CD4-positive, alpha-beta T cell treated with Interleukin-17A for 4 hours (primary cell): ENCODE results near the gene RGP1.

Experiments used
- DNase-seq: peaks from one replicate; pipeline ENCODE4 v3.0.0-alpha.2; 2020; ENCODE audit warnings: mixed read lengths

Gene RGP1, protein sequence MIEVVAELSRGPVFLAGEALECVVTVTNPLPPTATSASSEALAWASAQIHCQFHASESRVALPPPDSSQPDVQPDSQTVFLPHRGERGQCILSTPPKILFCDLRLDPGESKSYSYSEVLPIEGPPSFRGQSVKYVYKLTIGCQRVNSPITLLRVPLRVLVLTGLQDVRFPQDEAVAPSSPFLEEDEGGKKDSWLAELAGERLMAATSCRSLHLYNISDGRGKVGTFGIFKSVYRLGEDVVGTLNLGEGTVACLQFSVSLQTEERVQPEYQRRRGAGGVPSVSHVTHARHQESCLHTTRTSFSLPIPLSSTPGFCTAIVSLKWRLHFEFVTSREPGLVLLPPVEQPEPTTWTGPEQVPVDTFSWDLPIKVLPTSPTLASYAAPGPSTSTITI

DNA sequence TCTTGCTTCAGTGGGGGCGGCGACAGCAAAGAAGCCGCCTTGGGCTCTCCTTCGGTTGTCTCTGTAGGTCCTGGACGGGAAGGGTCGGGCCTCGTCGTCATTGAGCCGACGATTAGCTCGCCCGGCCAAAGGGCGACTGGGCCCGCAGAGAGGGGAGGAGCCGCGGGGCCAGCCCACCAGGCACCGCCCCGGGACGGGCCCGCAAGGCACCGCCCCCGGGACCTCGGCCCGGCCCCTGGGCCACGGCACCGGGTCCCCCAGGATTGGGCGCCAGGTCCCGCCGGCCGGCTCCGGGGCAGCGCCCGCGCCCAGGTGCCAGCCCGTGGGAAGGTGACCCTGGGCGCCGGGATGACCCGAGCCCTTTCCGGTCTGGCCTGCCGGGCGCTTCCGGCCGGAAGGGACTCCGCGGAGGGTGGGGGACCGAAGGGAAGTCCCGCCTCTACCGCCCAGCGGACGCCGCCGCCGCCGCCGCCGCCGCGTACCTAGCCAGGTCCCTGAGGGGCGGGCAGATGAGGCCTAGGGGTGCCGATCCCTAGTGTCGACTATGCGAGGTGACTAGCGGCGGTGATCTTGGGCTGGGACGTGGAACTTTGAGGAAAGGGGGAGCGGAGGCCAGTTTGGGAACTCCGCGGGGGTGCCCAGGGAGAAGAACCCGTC is at the start of gene RGP1, which contains the start of gene GBA2:
Gene RGP1 (plus strand): TSS at position 430 of the 657 bp plus-strand sequence. CDS start 469 bp downstream, outside the sequence.
Gene GBA2 (minus strand): TSS at position 371 of the 657 bp plus-strand sequence. CDS start 524 bp downstream, outside the sequence.
- peak; percentile 74 for DNase-seq

DNA sequence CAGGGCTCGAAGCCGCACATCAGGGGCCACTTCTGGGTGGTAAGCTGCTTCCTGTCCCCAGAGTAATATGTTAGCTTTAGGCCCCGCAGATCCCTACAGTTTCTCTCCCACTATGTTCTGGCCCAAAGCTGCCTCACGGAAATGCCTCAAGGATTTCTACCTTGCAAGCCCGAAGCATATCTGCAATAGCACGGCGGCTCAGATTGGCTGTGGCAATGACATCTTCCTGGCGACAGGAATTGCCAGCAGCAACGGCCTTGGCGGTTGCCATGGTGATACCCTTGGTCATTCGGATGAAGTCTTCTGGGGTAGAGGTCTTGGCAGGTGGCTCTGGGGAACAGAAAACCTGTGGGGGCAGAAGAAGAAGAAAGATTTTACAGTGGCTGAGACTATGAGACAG is 49.1 kb upstream of the RGP1 start:
- DNase-seq, result no peak

DNA sequence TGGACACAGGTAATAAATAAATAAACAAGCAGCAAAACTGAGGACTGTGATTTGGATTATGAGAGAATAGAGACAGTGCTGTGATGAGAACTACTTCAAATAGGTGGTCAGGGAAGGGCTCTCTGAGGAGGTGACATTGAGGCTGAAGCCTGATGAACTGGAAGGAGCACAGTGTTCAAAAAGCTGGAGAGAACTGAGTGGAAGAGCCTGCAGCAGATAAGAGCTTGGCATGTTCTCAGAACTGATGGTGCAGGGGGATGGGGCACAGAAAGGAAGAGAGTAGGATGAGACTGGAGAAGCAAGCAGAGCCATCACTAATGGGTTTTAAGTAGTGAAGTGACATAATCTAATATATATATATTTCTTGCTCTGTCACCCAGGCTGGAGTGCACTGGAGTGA is 48.1 kb upstream of the RGP1 start:
- DNase-seq, result no peak

DNA sequence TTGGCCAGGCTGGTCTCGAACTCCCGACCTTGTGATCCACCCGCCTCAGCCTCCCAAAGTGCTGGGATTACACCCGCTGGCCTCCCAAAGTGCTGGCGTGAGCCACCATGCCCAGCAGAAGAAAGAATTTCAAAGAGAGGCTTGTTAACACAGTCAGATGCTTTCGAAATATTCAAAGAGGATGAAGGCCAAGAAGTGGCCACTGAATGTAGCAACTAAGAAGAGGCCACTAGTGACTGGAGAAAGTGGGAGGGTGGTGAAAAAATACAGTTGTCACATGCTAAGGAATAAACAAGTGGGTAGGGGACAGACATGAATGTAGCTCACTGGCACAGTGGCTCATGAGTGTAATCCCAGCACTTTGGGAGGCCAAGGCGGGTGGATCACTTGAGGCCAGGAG is 46.4 kb upstream of the RGP1 start:
- DNase-seq, result no peak

DNA sequence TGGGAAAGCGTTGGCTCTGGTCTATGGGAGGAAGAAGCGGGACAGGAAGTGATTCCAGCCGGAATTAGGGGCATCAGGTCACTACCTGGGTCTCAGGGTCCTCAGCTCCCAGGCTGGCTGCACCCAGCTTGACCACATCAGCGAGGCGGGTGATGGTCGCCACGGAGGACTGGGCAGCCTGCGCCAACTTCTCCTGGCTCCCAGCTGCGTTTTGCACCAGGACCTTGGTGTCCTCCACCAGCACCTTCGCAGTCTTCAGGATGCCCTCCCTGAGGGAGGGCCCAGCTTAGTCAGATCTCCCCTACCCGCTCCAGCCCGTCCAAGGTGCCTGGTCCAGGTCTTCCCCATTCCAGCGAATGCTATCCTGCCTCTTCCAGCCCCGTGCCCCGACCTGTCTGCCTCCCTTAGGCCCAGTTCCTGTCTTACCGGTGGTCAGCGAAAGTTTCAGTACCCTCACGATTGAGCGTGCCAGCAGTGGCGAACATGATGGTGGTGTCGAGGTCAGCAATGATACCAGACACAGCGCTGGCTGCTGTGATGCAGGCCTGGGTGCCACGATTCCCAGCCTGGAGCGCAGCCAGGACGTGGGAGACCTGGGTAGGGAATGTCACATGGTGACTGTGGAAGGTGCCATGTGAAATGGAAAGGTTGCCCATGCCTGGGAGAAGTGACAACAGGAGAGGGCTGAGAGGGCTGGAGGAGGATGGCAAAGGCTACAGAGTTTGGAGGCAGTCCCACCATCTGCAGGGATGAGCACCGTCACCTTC is 45.0 kb upstream of the RGP1 start:
- DNase-seq, result no peak

DNA sequence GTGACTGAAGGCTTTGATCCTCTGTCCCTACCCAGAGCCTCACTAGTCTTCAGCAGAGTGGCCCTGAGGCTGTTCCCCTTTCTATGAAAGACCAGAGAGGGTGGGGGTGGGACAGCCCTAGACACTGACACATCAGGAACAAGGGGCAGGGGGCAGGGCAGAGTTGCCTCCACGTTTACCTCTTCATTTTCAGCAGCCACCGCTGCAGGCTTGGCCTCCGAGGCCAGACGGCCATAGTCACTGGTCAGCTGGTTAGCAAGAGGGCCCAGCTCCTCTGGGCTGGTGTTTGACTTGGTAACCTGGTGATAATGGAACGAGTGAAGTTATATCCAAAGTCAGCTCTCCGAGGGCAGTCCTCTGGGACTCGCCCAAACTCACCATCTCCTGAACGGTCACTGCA is 43.7 kb upstream of the RGP1 start:
- no peak for DNase-seq

DNA sequence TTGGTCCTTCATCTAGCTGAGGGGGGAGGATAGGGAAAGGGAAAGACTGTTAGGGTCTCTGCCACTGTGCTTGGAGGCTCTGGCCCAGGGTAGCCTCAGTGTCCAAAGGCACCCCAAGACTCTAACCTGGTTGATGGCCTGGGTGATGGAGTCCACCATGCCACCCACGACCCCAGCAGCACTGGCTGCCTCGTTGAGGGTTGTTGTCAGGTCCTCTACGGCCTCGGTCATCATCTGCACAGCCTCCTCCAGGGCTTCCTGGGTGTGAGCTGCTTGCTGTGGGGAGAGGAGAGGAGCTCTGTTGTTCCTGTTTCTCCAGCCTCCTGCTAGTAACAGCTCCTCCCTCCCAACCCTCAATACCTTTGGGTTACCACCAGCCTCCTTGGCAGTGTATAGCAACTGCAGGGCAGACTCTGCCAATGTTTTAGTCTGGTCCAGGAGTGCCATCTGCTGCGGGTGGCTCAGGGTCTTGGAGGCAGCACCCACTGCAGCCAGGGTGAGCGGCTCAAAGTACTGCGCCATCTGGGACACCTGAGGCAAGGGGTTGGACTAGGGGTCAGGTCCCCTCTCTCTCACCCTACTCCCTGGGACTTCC is 43.2 kb upstream of the RGP1 start:
- DNase-seq, result no peak

DNA sequence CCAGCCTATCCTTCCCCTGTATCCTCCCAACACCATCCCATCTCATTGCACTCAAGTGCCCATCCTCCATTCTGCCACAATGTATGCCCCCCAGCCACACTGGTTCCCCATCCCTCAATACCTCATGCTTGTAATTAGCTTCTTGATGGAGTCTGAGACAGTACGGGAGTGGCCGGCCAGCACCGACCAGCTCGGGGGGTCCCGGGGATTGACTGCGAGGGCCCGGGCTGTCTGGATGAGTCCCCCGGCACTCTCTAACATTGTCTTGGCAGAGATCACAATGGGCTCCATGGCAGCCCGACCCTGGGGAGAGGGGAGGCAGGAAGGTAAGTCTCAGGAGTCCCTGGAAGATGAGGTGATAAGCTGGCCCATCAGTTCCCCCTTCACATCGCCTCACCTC is 42.1 kb upstream of the RGP1 start:
- DNase-seq, result no peak

DNA sequence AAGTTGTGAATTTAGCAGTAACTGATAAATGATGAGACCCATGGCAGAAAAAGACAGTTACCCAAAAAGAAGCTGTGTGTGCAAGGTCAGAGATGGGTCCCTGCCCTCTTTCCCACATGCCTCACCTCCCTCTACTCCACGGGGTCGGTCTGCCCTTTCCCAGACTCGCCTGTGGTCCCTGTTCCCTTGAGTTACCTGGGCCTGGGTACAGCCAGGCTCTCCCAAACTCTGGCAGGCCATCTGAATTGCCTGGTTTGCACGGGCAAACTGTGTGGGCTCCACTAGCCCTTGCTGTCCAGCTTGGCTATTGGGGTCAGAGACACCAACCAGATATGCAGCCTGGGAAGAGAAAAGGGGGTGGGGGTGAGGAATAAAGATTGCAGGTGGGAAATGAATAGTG is 40.9 kb upstream of the RGP1 start:
- no peak for DNase-seq

DNA sequence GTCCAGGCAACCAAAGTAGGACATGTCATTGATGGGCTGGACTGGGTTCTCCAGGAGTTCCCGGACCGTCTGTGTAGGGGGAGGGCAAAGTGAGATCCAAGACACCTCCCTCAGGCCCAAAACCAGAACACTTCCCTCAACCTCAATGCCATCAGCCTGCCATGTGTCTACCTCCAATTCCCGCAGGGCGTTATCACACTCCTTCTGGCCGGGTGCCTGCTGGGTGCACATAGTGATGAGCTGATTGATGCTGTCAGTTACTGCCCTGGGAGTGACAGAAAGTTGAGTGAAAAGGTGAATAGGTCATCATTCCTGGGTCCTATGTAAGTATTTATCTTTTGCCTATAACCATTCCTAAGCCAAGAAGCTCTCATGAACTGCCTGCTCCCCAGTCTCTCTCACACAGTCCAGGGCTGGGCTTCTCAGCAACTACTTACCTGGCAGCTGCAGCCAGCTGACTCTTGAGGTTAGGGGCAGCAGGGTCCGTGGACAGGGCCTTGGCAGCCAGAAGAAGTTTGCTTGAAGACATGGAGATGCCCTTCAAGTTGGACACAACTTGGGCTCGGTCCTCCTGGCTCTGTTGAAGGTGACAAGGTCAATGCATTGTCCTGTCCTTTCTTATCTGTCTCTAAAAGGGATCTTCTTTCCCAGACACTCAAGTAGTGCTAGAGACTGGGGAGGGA is 38.1 kb upstream of the RGP1 start:
- no peak for DNase-seq

DNA sequence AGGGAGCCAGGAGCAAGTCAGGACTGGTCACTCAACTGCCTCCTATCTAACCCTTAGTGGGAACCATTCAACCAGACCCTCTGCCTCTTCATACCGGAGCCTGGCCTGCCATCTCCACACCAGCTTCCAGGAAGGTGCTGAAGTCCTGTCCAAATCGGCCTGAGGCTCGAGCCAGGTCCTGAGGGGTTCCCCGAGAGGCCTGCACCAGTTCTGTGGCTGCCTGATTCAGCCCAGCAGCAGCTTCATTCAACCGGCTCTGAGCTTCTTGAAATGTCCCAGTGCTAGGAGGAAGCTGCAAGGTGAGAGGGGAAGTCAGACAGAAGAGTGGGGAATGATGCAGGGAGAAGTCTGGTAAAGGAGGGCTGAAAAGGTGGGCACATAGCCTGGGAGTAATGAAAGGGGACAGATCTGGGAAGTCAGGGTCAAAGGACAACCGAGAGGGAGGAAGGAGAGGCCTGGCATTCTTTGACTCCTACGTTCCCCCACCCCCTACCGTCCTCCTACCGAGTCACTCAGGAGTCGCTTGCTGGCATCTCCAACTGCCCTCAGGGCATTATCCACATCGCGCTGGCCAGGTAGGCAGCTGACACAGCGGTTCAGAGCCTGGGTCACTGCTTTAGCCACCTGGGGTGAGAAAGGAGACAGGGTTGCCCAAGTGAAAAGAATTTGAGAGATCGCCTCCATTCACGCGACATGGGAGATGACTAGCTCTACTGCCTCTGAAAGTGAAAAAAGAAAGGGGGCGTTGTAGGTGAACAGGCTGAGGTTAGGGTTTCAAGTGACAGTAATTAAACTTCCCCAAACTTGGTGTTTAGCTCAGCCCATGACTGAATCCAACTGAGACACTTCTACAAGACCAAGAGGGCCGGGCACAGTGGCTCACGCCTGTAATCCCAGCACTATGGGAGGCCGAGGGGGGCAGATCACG is 37.3 kb upstream of the RGP1 start:
- no peak for DNase-seq

DNA sequence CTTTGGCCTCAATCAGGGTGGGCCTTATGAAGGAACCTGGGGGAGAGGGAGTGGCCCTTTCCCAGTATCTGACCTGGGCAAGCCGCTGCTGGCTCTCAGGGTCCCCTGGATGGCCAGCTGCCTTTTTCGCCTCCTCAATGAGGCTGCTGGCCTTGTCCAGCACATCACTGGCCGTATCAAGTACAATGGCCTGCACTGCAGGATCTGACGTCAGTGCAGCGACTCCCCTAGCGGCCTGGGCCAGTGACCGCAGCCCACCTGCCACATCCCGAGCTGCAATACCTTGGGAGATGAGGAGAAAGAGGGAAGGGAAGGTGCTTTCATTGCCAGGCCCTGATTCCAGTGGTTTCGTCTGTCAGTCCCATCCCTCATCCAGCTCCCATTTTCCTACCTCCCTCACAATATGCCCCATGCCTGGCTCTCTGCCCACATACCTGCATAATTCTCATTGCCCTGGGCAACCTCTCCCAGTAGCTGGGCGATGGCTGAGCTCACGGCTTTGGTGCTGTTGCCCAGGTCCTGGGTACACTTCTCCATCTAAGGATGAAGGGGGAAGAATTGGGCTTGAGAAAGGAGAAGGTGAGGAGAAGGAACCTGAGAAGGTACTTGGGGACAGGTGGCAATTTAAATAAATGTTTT is 36.2 kb upstream of the RGP1 start:
- DNase-seq, result no peak

DNA sequence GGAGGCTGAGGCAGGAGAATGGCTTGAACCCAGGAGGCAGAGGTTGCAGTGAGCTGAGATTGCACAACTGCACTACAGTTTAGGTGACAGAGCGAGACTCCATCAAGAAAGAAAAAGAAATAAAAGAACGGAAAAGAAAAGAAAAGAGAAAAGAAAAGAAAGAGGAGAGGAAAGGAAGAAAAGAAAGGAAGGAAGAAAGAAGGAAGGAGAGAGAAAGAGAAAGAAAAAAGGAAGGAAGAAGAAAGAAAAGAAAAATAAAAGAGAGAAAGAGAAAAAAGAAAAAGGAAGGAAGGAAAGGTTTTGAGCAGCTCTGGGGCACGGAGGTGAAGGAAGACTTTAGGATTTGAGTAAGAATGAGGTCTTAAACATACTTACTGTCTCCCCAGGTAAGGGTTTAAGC is 35.5 kb upstream of the RGP1 start:
- no peak for DNase-seq

DNA sequence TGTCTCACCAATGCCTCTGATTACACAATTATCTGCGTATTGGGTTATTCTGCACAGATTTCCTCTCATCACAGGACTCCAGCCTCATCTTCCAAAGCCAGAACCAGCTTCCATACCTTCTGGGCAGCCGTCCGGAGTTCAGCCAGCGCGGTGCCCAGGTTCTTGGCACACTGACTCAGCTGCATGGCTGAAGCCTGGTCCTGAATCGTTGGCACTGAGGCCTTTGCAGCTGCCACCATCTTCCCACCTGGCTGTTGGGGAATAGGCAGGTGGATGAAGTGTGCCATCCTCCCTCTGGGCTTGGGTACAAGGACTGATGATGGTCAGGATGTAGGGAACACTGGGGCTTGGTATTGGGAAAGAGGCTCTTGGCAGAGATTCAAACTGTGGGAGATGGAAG is 35.0 kb upstream of the RGP1 start:
- no peak for DNase-seq

DNA sequence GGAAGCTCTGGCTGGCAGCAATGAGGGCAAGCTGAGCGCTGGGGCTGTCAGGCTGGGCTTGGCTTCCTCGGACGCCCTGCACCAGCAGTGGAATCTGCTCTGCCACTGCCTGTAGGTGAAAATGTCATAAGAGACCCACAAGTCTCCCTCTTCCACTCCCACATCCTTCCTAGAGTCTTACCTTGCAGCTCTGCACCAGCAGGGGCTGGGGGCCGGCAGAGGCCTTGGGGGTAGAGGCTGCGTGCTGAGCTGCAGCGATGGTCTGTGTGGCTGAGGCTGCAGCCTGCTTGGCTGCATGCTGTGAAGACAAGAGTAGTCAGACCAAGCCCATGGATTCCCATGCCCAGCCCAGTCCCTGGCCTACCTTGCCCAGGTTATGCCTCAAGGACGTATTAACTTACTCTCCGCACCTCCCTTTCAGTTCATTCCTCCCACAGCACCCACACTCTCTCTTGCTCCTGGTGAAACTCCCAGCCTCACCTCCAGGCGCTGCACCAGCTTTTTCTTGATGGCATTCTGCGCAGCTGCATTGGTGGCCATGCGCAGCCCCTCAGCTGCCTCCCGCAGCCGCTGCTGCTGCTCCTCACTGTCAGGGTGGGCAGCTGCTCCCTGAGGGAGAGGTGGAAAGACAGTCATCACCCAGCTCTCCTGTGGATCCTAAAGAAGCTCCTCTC is 34.4 kb upstream of the RGP1 start:
- no peak for DNase-seq

DNA sequence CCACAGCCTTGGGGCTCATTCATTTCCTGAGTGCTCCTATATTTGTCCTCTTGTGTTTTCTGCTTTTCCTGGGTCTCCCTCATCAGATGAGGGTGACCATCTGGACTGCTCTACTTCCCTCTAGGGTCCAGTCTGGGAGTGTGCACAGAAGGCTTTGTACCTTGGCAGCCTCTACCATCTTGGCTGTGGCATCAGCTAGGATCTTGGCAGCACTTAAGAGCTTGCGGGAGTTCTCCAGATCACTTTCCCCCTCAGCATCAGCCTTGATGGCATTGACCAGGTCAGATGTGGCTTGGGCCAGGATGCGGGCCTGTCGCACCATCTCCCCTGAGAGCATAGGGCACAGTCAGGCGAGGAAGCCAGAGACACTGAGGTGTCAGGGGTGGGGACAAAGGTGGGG is 32.9 kb upstream of the RGP1 start:
- no peak for DNase-seq

DNA sequence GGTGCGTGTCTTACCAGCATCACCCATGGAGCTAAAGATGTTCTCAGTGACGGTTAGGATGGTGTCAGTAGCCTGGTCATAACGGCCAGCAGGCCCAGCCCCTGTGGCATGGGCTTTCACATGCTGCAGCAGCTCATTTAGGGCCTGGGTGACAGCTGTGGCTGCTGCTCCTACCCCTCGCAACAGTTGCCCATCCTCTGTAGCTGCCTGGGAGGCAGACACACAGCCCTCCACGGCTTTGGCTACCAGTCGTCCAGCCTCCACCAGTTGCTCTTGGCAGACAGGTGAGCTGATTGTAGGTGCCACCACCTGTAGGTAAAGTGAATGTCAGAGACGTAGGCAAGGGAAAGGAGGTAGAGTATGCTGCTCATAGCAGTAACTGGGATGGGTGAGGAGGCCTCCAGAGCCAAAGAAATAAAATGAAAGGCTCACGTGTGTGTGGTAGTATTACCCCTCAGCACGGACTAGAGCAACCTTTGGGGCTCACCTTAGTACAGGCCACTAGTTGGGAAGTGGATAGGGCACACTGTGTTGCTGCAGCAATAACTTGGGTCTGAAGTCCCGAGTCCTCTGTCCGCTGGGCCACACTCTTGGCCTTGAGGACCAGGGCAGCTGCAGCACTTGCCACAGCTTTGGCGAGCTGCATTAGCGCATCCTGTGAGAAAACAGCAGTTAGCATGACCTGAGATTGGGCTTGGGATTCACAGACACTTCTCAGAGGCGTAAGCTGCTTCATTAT is 31.8 kb upstream of the RGP1 start:
- no peak for DNase-seq

DNA sequence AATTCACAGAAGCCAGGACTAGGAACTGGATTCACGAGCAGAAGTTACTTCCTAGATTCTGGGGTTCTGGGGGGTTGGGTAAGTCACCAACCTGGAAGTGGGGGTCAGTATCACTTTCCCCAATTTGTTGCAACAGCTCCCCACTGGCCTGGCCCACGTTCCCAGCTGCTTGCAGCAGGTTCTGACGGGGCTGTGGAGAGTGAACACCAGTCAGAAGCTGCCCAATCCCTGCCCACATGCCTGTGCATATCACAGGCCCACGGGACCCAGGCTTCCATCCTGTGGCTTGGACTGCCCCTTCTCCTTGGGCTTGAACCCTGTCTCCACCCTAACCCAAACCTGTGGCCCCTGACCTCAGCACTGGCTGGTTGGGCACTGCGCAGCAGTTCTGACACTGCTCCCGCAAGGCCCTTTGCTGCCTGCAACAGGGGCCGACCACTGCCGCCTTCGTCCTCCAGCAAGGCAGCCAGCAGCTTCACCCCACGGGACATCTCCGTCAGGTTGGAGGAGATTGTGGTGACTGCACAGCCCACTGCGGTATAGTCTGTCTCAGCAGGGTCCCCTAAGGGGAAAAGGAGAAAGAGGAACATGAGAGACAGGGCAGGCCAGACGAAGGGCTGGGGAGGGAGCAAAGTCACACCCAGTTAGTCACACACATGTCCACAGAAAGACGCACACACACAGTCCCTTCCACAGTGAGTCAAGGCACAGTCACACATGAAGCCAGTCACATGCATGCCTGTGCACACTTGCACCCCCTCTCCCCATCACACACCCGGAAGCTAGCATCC is 30.2 kb upstream of the RGP1 start:
- DNase-seq, result no peak

DNA sequence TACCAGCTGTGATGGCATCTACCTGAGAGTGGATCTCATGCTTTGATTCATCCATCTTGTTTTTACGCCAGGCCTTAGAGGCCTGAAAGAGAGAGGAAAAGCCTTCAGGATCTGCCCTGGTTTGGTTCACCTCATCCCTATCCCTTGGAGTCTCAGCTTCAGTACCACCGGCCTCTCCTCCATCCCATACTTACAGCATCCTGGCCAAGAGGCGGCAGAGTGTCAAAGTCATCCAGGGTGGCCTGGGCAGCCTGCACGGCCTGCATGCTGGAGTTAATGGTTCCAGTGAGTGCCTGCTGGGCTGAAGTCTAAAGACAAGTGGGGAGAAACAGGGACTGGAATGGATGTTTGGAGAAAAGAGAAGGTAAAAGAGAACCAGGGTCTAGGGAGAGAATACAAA is 29.5 kb upstream of the RGP1 start:
- no peak for DNase-seq
